Stimulated activated CD8-positive, alpha-beta memory T cell treated with anti-CD3 and anti-CD28 coated beads, Interleukin-12 subunit alpha, Interleukin-12 subunit beta, amount 100 ng/mL, for 24 hours (primary cell): ENCODE results near the gene MAPK11.

Source experiments
- DNase-seq: peaks from one replicate; pipeline ENCODE4 v3.0.0-alpha.2; 2020; ENCODE audit errors: extremely low read depth

MAPK11 gene

GRCh38 chr22:50293441-50294318, 23.5 kb upstream of the MAPK11 start:
- DNase-seq: no peak

GRCh38 chr22:50292643-50293440, 22.7 kb upstream of the MAPK11 start:
- no peak for DNase-seq

GRCh38 chr22:50289942-50290630, 19.9 kb upstream of the MAPK11 start:
- no peak for DNase-seq

GRCh38 chr22:50289151-50289941, 19.2 kb upstream of the MAPK11 start:
- DNase-seq: no peak

GRCh38 chr22:50287731-50288130, 17.6 kb upstream of the MAPK11 start:
- no peak for DNase-seq

- no peak for DNase-seq
Measured at GRCh38 chr22:50286701-50287318, 16.6 kb upstream of the MAPK11 start.

GRCh38 chr22:50286275-50286674, 16.1 kb upstream of the MAPK11 start:
- no peak for DNase-seq

GRCh38 chr22:50285568-50286229, 15.5 kb upstream of the MAPK11 start:
- no peak for DNase-seq

GRCh38 chr22:50284479-50284878, 14.3 kb upstream of the MAPK11 start:
- no peak for DNase-seq

- no peak for DNase-seq
Measured at GRCh38 chr22:50283821-50284220, 13.6 kb upstream of the MAPK11 start.

- no peak for DNase-seq
Measured at GRCh38 chr22:50282361-50283155, 12.4 kb upstream of the MAPK11 start.

GRCh38 chr22:50281957-50282356, 11.8 kb upstream of the MAPK11 start:
- no peak for DNase-seq

- DNase-seq: no peak
Measured at GRCh38 chr22:50281384-50281760, 11.2 kb upstream of the MAPK11 start.

- no peak for DNase-seq
Measured at GRCh38 chr22:50280708-50281383, 10.7 kb upstream of the MAPK11 start.

GRCh38 chr22:50280022-50280707, 10.0 kb upstream of the MAPK11 start:
- no peak for DNase-seq

- DNase-seq: no peak
Measured at GRCh38 chr22:50278956-50279619, 8.9 kb upstream of the MAPK11 start.

- DNase-seq: no peak
Measured at GRCh38 chr22:50278461-50278860, 8.3 kb upstream of the MAPK11 start.

- DNase-seq: no peak
Measured at GRCh38 chr22:50277761-50278160, 7.6 kb upstream of the MAPK11 start.
